Mesenteric fat pad (tissue), 1 donor: ENCODE measurements around the gene CCBE1. TPM values are rescaled to one million over a fixed set of nuclear protein-coding genes. Genes with fewer than 3 reads are reported as not detected.
"Not testable (repeated sequence)": the region's sequence is repeated elsewhere in the genome, so short reads cannot be mapped to it uniquely, and the experiment has no call there.

Experiments used
- DNase-seq: peaks from one replicate; pipeline ENCODE4 v3.0.0-alpha.2; 2020; ENCODE audit warnings: low spot score
- total RNA-seq: library from RNA; stranded (reverse); fragmentation: NEBNext Ultra II Directional; extraction: Animal tissue kit (Norgen Biotek cat#: 25700); gene quantifications from one replicate; pipeline ENCODE4 v1.2.1, GENCODE V29; 2021
- donor health status: DM: yes; HTN: yes; CAD: no.

The CCBE1 gene
- total RNA-seq, 1 donor from 2014 or later: 2.3 TPM

DNA sequence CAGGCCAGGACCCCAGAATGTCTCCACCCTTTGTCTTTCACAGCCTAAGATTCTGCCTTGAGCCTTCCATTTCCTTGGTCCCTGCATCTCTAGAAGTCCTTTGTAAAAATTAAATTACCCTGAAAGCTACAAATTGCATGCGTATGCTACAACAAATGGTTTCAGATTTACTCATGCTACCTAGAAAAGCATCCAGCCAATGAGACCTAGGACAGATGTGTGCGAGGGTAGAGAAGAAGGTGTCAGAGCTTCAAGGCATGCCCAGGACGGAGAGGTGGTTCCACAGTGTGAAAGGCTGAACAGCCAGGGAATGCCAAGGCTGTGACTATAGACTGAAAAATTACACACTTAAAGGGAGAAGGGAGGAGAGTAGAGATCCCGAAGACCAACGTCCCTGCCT lies 40.2 kb downstream of the CCBE1 start:
- no peak for DNase-seq

GRCh38 chr18:59656373-59656887 lies 40.8 kb downstream of the CCBE1 start:
- no peak for DNase-seq

DNA sequence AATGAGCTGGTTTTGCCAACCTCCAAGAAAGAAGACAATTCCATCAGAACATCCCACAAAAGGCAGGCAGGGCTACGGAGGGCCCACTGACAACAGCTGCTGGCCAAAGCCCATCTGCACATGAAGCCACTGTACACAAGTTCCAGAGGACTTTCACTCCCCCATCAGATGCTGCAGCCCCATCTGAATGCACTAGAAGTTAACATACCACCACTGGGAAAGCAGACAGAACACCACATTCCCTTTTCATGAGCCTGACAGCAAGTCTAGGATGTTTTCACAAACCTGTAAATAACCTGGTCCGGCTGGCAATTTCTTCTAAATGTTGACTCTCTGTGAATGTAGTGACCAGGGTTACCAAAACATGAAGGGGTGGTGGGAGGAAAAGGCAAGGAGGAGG lies 41.5 kb downstream of the CCBE1 start:
- no peak for DNase-seq

- no peak for DNase-seq
Measured at GRCh38 chr18:59651071-59651470, 46.2 kb downstream of the CCBE1 start.

DNA sequence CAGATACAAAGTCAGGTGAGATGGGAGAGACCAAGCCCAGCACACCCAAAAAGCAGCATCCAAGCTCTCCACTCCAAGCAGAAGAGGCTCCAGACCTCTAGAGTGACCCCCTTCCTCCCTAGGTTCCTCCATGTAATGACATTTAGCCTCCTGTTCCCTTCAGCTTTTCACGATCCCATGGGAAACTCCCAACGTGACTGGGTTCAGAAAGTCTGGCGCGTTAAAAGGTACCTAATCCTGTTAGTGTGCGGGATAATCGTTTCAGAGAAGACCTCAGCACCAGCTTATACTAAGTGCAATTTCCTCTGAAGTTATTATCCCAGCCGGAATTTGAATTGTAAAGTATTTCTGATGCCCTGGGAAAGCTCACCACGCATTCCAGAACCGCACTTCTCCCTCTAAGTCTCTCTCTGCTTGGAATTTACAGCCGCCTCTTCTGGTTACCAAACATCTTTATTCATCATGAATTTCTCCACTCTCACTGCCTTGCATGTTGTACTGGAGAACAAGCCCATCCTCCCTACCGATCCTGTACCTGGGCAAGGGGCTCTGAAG lies 46.9 kb downstream of the CCBE1 start:
- no peak for DNase-seq

GRCh38 chr18:59649591-59649990 lies 47.6 kb downstream of the CCBE1 start:
- no peak for DNase-seq

- DNase-seq: not testable (repeated sequence)
Measured at GRCh38 chr18:59648469-59648868, 48.8 kb downstream of the CCBE1 start.

- DNase-seq: no peak
Measured at GRCh38 chr18:59646963-59647307, 50.3 kb downstream of the CCBE1 start.

DNA sequence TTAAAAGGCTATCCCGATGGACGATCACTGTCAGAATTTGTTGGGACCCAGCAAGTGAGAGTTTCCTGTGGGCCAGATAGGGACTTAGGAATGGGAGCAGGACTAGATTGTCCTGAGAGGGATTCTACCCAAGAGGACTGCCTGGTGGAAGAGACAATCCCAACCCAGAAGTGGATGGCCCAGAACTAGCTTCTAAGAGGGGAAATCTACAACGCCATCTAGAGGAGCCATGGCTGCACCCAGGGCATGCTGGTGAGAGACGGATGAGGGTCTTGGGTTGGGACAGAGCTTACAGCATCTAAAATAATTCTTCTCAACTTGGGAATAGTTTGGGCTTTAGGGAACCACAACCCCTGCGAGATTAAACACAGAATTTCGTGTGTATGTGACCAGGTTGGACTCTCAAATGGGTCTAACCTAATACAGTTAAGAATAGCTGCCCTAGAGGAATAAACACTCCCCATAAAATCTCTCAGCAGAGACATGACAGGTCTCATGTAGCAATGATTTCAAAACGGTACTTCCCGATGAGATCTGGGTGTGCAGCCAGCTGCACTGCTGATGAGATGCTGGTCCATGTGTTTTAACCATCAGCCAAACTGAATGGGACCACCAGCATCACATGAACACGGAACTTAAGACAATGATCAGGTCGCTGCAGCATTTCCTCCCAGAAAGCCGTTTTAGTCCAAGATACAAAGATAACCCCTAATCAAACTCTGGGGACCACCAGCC lies 50.8 kb downstream of the CCBE1 start:
- no peak for DNase-seq

- DNase-seq: no peak
Measured at GRCh38 chr18:59643740-59644139, 53.5 kb downstream of the CCBE1 start.

DNA sequence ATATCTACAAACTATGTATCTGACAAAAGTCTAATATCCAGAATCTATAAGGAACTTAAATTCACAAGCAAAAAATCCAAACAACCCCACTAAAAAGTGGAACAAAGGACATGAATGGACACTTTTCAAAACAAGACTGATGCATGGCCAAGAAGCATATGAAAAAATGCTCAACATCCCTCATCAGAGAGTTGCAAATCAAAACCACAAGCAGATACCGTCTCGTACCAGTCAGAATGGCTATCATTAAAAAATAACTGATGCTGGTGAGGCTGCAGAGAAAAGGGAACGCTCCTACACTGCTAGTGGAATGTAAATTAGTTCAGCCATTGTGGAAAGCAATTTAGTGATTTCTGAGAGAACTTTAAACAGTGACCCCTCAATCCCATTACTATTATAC lies 56.5 kb downstream of the CCBE1 start:
- DNase-seq: no peak

- no peak for DNase-seq
Measured at GRCh38 chr18:59639821-59640220, 57.4 kb downstream of the CCBE1 start.

DNA sequence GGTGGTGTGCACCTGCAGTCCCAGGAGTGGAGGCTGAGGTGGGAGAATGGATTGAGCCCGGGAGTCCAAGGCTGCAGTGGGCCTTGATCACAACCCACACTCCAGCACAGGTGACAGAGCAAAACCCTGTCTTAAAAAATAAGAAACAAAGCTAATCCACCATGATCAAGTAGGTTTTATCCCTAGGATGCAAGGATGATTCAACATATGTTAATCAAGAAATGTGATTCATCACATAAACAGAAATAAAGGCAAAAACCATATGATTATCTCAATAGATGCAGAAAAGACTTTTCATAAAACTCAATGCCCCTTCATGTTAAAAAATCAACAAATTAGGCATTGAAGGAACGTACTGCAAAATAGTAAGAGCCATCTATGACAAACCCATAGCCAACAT lies 58.1 kb downstream of the CCBE1 start:
- DNase-seq: no peak

GRCh38 chr18:59633961-59634485 lies 63.2 kb downstream of the CCBE1 start:
- no peak for DNase-seq

- no peak for DNase-seq
Measured at GRCh38 chr18:59633317-59633716, 63.9 kb downstream of the CCBE1 start.

DNA sequence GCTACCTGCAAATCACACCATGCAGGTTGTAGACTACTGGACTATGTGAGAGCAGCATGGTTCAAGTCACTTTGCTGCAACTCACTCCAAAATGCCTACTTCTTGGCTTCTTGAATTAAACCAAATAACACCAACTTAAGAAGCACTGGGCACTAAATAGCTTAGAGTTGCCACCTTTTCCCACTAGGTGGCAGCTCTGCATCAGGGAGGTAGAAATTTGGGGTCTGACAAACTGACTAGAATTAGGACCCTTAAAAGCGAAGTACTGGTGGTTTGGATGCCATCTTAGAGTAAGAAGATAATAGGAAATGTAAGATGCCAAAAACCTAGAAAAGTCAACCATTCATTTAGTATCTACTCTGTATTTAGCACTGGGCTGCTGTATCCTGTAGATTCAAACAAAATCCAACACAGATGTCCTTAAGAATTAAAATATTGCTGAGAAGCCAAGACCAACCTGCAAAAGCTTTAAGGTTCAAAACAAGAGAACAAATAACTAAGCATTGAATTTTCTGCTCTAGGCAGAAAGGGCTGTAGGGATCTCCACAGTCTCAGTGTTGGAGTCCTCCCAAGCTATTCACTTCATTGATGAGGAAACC lies 65.5 kb downstream of the CCBE1 start:
- DNase-seq: no peak

DNA sequence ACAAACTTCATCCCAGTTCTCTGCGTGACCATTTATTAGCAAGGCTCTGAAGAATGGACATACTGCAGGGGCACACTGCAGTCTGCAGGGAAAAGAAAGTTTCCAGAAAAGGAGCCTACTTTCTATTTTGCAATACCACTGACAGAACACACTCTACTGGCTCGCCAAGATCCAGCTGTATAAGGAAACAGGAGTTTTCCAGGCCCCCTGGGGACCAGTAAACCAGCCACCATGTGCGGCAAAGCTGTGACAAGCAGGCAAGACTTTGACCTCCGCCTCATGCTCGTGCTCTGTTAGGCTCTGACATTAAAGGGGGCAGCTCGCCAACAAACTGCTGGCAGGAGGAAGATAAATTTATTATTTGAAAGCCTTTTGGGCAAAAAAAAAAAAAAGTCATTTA lies 67.3 kb downstream of the CCBE1 start:
- DNase-seq: no peak

- no peak for DNase-seq
Measured at GRCh38 chr18:59628995-59629394, 68.2 kb downstream of the CCBE1 start.

DNA sequence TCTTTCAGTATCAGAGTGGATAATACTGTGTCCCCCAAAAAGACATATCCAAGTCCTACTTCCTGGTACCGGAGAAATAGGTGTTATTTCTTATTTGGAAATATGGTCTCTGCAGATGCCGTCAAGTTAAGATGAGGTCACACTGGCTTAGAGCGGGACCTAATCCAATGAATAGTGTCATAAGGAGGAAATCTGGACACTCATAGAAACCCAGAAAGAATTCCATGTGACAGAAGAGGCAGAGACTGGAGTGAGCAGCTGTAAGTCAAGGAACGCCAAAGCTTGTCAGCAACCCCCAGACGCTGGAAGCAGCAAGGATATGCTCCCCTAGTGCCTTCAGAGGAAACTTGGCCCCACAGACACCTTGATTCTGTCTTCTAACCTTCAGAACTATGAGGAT lies 69.8 kb downstream of the CCBE1 start:
- no peak for DNase-seq

GRCh38 chr18:59624369-59624765 lies 72.9 kb downstream of the CCBE1 start:
- DNase-seq: no peak

GRCh38 chr18:59623456-59624368 lies 73.5 kb downstream of the CCBE1 start:
- DNase-seq: no peak
